Measurements from ENCODE around the gene USP7. TPM values are rescaled to one million over a fixed set of nuclear protein-coding genes. Genes with fewer than 3 reads are reported as not detected.

USP7 gene
- total and polyA plus RNA-seq, 10 of the 15 experiments (the other 5 are each of a cell fraction or from before 2014, with no cell fraction given), result 16.2 to 133 (median 60.5) TPM

DNA sequence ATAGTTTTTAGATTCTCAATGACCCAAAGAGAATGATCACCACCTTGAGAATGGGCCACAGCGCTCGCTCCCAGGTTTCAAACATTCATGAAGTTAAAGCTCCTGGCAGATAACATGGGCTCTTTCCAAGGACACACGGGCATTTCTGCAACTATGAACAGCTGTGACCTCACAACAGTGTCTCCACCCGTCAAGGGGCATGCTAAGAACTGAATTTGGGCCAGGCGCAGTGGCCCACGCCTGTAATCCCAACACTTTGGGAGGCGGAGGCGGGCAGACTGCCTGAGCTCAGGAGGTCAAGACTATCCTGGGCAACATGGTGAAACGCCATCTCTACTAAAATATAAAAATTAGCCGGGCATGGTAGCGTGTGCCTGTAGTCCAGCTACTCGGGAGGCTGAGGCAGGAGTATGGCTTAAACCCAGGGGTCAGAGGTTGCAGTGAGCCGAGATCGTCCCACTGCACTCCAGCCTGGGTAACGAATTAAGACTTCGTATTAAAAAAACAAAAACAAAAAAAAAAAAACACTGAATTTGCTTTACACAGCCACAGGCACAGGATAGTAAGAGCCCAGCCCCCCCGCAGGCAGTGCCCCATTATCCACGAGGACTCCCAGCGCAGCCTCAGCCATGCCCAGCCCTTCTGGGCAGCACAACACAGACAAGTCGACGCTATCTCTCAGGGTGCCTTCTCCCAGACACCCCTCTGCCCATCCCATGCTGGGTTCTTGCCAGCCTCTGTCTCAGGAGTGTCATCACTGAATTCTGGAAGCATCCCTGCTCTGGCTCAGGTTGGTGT, 7.2 kb downstream of the USP7 start:
- Histone ChIP-seq H3K79me2 (ENCODE audit: control insufficient read depth, insufficient read depth, low read length) (peaks cover 94% of the 10 kb centered on the region), H3K9me3 (replicated peaks; ENCODE audit: control insufficient read depth, insufficient read depth, low read length) (no peaks in the 10 kb centered on the region), H3K4me1 (ENCODE audit: control insufficient read depth, insufficient read depth, low read length) (peaks cover 56% of the 10 kb centered on the region), H3K36me3 (ENCODE audit: control insufficient read depth in 2 of 2, insufficient read depth in 2 of 2, low read length in 1 of 2) (peaks cover 1 to 2% of the 10 kb centered on the region in 2 experiments; a peak in 2 of 4 replicates), H2AFZ (ENCODE audit: control insufficient read depth, low read depth, low read length) (no peak overlapping the region), H4K20me1 (ENCODE audit: control insufficient read depth, insufficient read depth) (peaks cover 41% of the 10 kb centered on the region), H3K27me3 (replicated peaks in 1 of 2; ENCODE audit: control insufficient read depth in 2 of 2, insufficient read depth in 2 of 2, low read length in 1 of 2) (no peaks in the 10 kb centered on the region), H3K4me2 (ENCODE audit: control insufficient read depth, insufficient read depth) (peak overlapping the region; percentile 89), H3K4me3 (peak overlapping the region; percentile 28; the same call in 1 of the 2 replicates), H3K9ac (ENCODE audit: control insufficient read depth, insufficient read depth, low read length) (no peak overlapping the region; the same call in 1 of the 2 replicates), H3K27ac (ENCODE audit: control insufficient read depth, insufficient read depth) (no peak overlapping the region)
- intact Hi-C loops (cut with micrococcal nuclease; ENCODE audit: unreplicated experiment) (no loop called here), in situ Hi-C loops (cut with MboI) (no loop called here)
- no TSS peak for BruUV-seq (replicated peaks)
- CTCF ChIA-PET, result interaction anchor here (0.5 to 2.9 kb wide), 6 partner anchors 10 to 1713 kb away, joined by 3 to 11 read pairs (median 4); no protein-coding TSS in a partner anchor
- no peak for DNase-seq (ENCODE audit: low read depth, low spot score)
- TF ChIP-seq KDM1A (IDR thresholded peaks at IDR 0.05; ENCODE audit: borderline replicate concordance) (no peak), RELA (IDR thresholded peaks at IDR 0.05; ENCODE audit: borderline replicate concordance, partially characterized antibody) (no peak), KLF5 (IDR thresholded peaks at IDR 0.05; ENCODE audit: partially characterized antibody) (no peak), ESRRA (IDR thresholded peaks at IDR 0.05; ENCODE audit: low read length) (no peak), IRF4 (IDR thresholded peaks at IDR 0.05; ENCODE audit: low read depth, low read length) (no peak), STAT1 (conservative IDR thresholded peaks at IDR 0.05) (no peak), ASH2L (IDR thresholded peaks at IDR 0.05; ENCODE audit: borderline replicate concordance, low read depth) (no peak), MTA2 (IDR thresholded peaks at IDR 0.05; ENCODE audit: low read depth) (no peak), CREM (IDR thresholded peaks at IDR 0.05; ENCODE audit: low read depth) (no peak), RAD51 (IDR thresholded peaks at IDR 0.05) (no peak)
- TF ChIP-seq, protein P1, sequence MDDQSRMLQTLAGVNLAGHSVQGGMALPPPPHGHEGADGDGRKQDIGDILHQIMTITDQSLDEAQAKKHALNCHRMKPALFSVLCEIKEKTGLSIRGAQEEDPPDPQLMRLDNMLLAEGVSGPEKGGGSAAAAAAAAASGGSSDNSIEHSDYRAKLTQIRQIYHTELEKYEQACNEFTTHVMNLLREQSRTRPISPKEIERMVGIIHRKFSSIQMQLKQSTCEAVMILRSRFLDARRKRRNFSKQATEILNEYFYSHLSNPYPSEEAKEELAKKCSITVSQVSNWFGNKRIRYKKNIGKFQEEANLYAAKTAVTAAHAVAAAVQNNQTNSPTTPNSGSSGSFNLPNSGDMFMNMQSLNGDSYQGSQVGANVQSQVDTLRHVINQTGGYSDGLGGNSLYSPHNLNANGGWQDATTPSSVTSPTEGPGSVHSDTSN (IDR thresholded peaks at IDR 0.05; ENCODE audit: insufficient replicate concordance, low read depth, low read length), result no peak
- RAD21 ChIA-PET (ENCODE audit: unreplicated experiment), result interaction anchor here (1.1 to 1.8 kb wide), 2 partner anchors 11 to 20 kb away, joined by 5 read pairs; no protein-coding TSS in a partner anchor
- POLR2A ChIA-PET, result interaction anchor here (0.7 to 1.5 kb wide), 2 partner anchors 13 to 169 kb away, joined by 3 read pairs; no protein-coding TSS in a partner anchor
- no peak for ATAC-seq
- SMC1A ChIA-PET (ENCODE audit: uncharacterized antibody, unreplicated experiment), result interaction anchor here (0.9 to 1.0 kb wide), 2 partner anchors 9 to 45 kb away, joined by 5 to 6 read pairs; no protein-coding TSS in a partner anchor
- no peak for FAIRE-seq
- 90% methylated on average over 21 of the region's 21 CpGs for WGBS (ENCODE audit: insufficient coverage, insufficient replicate concordance, low lambda C conversion rate, missing lambda C conversion rate)

Data from GM12878 (cell line).